GM12892 (cell line): ENCODE results near the gene S100A8.

ENCODE experiments used
- POLR2A ChIP-seq: IDR thresholded peaks from 2 replicates; pipeline ENCODE4 v1.6.1; 2011; ENCODE audit warnings: low read depth, low read length, control low read depth
- POLR2AphosphoS5 ChIP-seq: IDR thresholded peaks from 2 replicates; pipeline ENCODE4 v1.6.1; 2011; ENCODE audit warnings: low read depth, low read length, control low read depth

DNA sequence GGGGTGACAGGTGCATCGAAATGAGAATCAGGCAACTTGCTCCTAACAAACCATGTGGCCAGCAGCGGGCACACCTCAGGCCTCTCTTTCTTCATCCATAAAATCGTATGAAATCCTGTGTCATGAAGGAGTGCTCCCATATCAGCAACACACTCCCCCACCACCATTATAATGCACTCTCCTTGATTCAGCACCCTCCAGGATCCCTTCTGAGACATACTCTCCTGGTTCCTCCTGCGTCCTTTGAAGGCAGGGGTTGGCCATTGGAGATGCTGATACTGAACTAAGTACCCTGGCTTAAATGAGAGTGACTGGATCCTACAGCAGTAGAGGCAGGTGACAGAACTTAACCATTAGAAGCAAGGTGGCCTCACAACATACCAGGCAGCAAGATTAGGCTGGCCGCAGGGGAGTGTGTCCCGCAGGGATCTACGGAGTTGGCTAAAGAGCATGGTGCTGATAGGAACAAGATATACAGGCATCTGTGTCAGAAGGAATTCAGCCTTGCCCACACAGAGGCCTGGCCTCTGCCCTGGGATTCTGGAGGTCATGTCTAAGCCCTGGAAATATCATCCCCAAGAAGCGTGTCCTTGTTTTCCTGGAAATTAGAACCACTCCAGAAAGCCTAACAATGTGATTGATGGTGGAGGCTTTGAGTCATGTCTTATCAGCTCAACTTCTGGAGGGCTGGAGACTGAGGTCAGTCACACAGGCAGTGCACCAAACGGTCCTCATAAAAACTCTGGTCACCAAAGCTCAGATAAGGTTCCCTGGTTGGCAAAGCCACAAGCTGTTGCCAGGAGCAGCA, 42.2 kb upstream of the S100A8 start:
- TF ChIP-seq POLR2A (no peak), POLR2AphosphoS5 (no peak)
